Fibroblast of lung (primary cell): ENCODE results near the gene NR3C1. TPM values are rescaled to one million over a fixed set of nuclear protein-coding genes. Genes with fewer than 3 reads are reported as not detected.

ENCODE experiments used
- DNase-seq, 2 donors: peaks; one replicate each; pipeline versions ENCODE4 v3.0.0 to v3.0.0-alpha.2; 2010; ENCODE audit warnings: low read depth in 2 of 2
- H2AFZ ChIP-seq: 2 replicates; pipeline ENCODE4 v1.5.1; 2012; ENCODE audit warnings: low read length, control low read depth, inconsistent platforms
- H3K27ac ChIP-seq: 2 replicates; pipeline ENCODE4 v1.5.1; 2011; ENCODE audit warnings: low read length, control low read depth; ENCODE audit not compliant: insufficient read depth
- H3K27me3 ChIP-seq: 2 replicates; pipeline ENCODE4 v1.5.1; 2011; ENCODE audit warnings: mild to moderate bottlenecking, low read length; ENCODE audit not compliant: control insufficient read depth, insufficient read depth
- H3K36me3 ChIP-seq: 2 replicates; pipeline ENCODE4 v1.5.1; 2011; ENCODE audit warnings: low read length; ENCODE audit not compliant: control insufficient read depth, insufficient read depth
- H3K4me1 ChIP-seq: 2 replicates; pipeline ENCODE4 v1.5.1; 2011; ENCODE audit warnings: low read length; ENCODE audit not compliant: control insufficient read depth, insufficient read depth; ENCODE audit errors: extremely low read depth
- H3K4me2 ChIP-seq: 2 replicates; pipeline ENCODE4 v1.5.1; 2011; ENCODE audit warnings: low read length, control low read depth; ENCODE audit not compliant: insufficient read depth; ENCODE audit errors: extremely low read depth
- H3K4me3 ChIP-seq, 4 experiments: fragments of 200-600 bp in 1 of 4; sonication (generic) in 1 of 4; replicated peaks in 1 of 4; 2 replicates each; pipeline ENCODE4 v1.5.1; 2011 to 2016; ENCODE audit warnings: low read length in 4 of 4, low read depth in 3 of 4, mild to moderate bottlenecking in 3 of 4, control low read depth in 2 of 4, inconsistent platforms in 1 of 4, mixed read lengths in 1 of 4; ENCODE audit not compliant: insufficient read depth in 1 of 4; ENCODE audit errors: control extremely low read depth in 1 of 4
- H3K79me2 ChIP-seq: 2 replicates; pipeline ENCODE4 v1.5.1; 2012; ENCODE audit warnings: mild to moderate bottlenecking, low read length, inconsistent platforms; ENCODE audit not compliant: control insufficient read depth, insufficient read depth
- H3K9ac ChIP-seq: 2 replicates; pipeline ENCODE4 v1.5.1; 2011; ENCODE audit warnings: mild to moderate bottlenecking, low read length, control low read depth; ENCODE audit not compliant: insufficient read depth
- H3K9me3 ChIP-seq: 2 replicates; pipeline ENCODE4 v1.5.1; 2012; ENCODE audit warnings: low read depth, low read length; ENCODE audit not compliant: control insufficient read depth, insufficient read depth
- H4K20me1 ChIP-seq: 2 replicates; pipeline ENCODE4 v1.5.1; 2011; ENCODE audit warnings: low read length; ENCODE audit not compliant: control insufficient read depth, insufficient read depth; ENCODE audit errors: extremely low read depth
- CTCF ChIP-seq, 2 donors: IDR thresholded peaks in 1 of 2; conservative IDR thresholded peaks in 1 of 2; 1 replicate in 1 of 2; 2 replicates in 1 of 2; pipeline ENCODE4 v1.5.1; 2011 to 2012; ENCODE audit warnings: low read length in 2 of 2, control low read depth in 1 of 2, inconsistent platforms in 1 of 2, low read depth in 1 of 2, mild to moderate bottlenecking in 1 of 2
- EZH2 ChIP-seq: IDR thresholded peaks from 2 replicates; pipeline ENCODE4 v1.5.1; 2012; ENCODE audit warnings: low read length, control low read depth, mild to moderate bottlenecking; ENCODE audit errors: missing control alignments
- polyA plus RNA-seq, 2 donors: library from polyadenylated mRNA; depleted of rRNA in 1 of 2; stranded (reverse) in 1 of 2; unstranded in 1 of 2; fragments of >200 nt; gene quantifications; 2 replicates each; pipeline ENCODE4 v1.2.1, GENCODE V29; 2011 to 2012; ENCODE audit warnings: missing spikeins in 1 of 2
- total RNA-seq: library from RNA; depleted of rRNA; stranded (reverse); fragments of >200 nt; gene quantifications from 2 replicates; pipeline ENCODE4 v1.2.1, GENCODE V29; 2014

NR3C1 gene
- total and polyA plus RNA-seq, 2 donors (not counting 1 experiment from before 2014, with no cell fraction given): 85.3 to 126 TPM

GRCh38 chr5:143279698-143280097 lies 123.8 kb downstream of the NR3C1 start:
- H3K4me2 ChIP-seq: no peak overlapping the region
- H4K20me1 ChIP-seq: no peaks in the 10 kb centered on the region
- peaks cover 2% of the 10 kb centered on the region for H3K36me3 ChIP-seq
- no peaks in the 10 kb centered on the region for H3K9me3 ChIP-seq
- H2AFZ ChIP-seq: no peak overlapping the region
- no peaks in the 10 kb centered on the region for H3K79me2 ChIP-seq
- TF ChIP-seq CTCF (conservative IDR thresholded peaks at IDR 0.05 in 1 of 2, IDR thresholded peaks at IDR 0.05 in 1 of 2; ENCODE audit: low read depth in 1 of 2, low read length in 2 of 2) (no peak), EZH2 (no peak)
- H3K4me1 ChIP-seq: no peaks in the 10 kb centered on the region
- no peak overlapping the region for H3K4me3 ChIP-seq
- H3K27me3 ChIP-seq: no peaks in the 10 kb centered on the region
- H3K27ac ChIP-seq: no peak overlapping the region
- no peak overlapping the region for H3K9ac ChIP-seq
- peak in 1 of 2 donors; percentile 38 for DNase-seq

- DNase-seq: no peak
- Histone ChIP-seq H3K4me3 (no peak overlapping the region), H3K27ac (no peak overlapping the region), H4K20me1 (no peaks in the 10 kb centered on the region), H3K9me3 (no peaks in the 10 kb centered on the region), H3K9ac (no peak overlapping the region), H3K36me3 (peaks cover 2% of the 10 kb centered on the region), H2AFZ (no peak overlapping the region), H3K4me1 (no peaks in the 10 kb centered on the region), H3K79me2 (no peaks in the 10 kb centered on the region), H3K27me3 (no peaks in the 10 kb centered on the region), H3K4me2 (no peak overlapping the region)
- TF ChIP-seq CTCF (conservative IDR thresholded peaks at IDR 0.05 in 1 of 2, IDR thresholded peaks at IDR 0.05 in 1 of 2; ENCODE audit: low read depth in 1 of 2, low read length in 2 of 2): no peak
- no peak for TF ChIP-seq EZH2
These were observed 126.0 kb downstream of the NR3C1 start for GRCh38 chr5:143277536-143277935.

- H3K27ac ChIP-seq: no peak overlapping the region
- H3K79me2 ChIP-seq: no peaks in the 10 kb centered on the region
- no peaks in the 10 kb centered on the region for H3K27me3 ChIP-seq
- no peaks in the 10 kb centered on the region for H3K9me3 ChIP-seq
- no peak overlapping the region for H3K4me2 ChIP-seq
- DNase-seq: no peak
- H3K4me3 ChIP-seq: no peak overlapping the region
- H3K4me1 ChIP-seq: no peaks in the 10 kb centered on the region
- peaks cover 2% of the 10 kb centered on the region for H3K36me3 ChIP-seq
- H4K20me1 ChIP-seq: no peaks in the 10 kb centered on the region
- H2AFZ ChIP-seq: no peak overlapping the region
- no peak overlapping the region for H3K9ac ChIP-seq
- TF ChIP-seq CTCF (conservative IDR thresholded peaks at IDR 0.05 in 1 of 2, IDR thresholded peaks at IDR 0.05 in 1 of 2; ENCODE audit: low read depth in 1 of 2, low read length in 2 of 2) (no peak), EZH2 (no peak)
These were observed 127.7 kb downstream of the NR3C1 start for GRCh38 chr5:143275512-143276363.
